ENCODE measurements around the gene BEST1.
A peak's percentile ranks its signal among the peaks of the same experiment; 100 is the strongest.
"Not testable (repeated sequence)": the region's sequence is repeated elsewhere in the genome, so short reads cannot be mapped to it uniquely, and the experiment has no call there.

Gene BEST1

DNA sequence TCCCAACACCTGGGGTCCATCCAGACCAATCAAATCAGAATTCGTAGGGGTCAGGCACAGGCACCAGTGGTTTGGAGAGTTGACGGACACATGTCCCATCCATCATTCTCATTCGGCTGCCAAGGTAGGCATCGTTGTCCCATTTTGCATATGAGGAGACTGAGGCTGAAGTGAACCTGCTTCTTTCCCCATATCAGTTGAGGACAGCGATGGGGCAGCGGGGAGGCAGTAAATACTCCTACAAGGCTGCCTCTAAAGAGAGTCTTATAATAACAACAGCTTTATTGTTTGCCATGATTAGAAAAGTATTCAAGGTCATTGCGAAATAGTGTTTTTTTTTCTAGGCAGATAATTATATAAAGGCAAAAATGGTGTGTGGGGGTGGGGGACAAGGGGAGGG, 1.6 kb upstream of the BEST1 start:
- Histone ChIP-seq H3K56ac (ENCODE audit: low read length) (no peak overlapping the region), H4K8ac (ENCODE audit: low read depth, low read length) (no peak overlapping the region), H2BK15ac (replicated peaks; ENCODE audit: low read depth) (no peak overlapping the region), H3K4me1 (ENCODE audit: control insufficient read depth, low read depth, low read length) (peaks cover 1% of the 10 kb centered on the region), H2AK5ac (ENCODE audit: low read length) (no peak overlapping the region), H3K23ac (ENCODE audit: low read length) (no peak overlapping the region), H3K27me3 (ENCODE audit: insufficient read depth, low read length, poor library complexity) (no peaks in the 10 kb centered on the region), H3K4ac (ENCODE audit: low read depth, low read length) (no peak overlapping the region), H3K79me1 (ENCODE audit: low read length) (no peaks in the 10 kb centered on the region), H3K36me3 (ENCODE audit: control insufficient read depth, insufficient read depth, low read length) (no peaks in the 10 kb centered on the region), H3K9ac (ENCODE audit: low read length) (no peak overlapping the region), H3K18ac (ENCODE audit: low read length) (no peak overlapping the region), H3K27ac (ENCODE audit: low read depth, low read length) (no peak overlapping the region), H3K4me3 (ENCODE audit: low read length) (no peak overlapping the region), H3K79me2 (ENCODE audit: control insufficient read depth, insufficient read depth, low read length) (no peaks in the 10 kb centered on the region), H4K5ac (ENCODE audit: low read length) (no peak overlapping the region), H3K4me2 (ENCODE audit: low read length) (no peak overlapping the region), H2BK120ac (ENCODE audit: low read depth, low read length) (no peak overlapping the region), H2BK5ac (ENCODE audit: low read length) (no peak overlapping the region)
- DNase-seq, result no peak
- WGBS (ENCODE audit: extremely low coverage, insufficient coverage, low lambda C conversion rate), result no CpG with 5 or more reads among the region's 7 CpGs

DNA sequence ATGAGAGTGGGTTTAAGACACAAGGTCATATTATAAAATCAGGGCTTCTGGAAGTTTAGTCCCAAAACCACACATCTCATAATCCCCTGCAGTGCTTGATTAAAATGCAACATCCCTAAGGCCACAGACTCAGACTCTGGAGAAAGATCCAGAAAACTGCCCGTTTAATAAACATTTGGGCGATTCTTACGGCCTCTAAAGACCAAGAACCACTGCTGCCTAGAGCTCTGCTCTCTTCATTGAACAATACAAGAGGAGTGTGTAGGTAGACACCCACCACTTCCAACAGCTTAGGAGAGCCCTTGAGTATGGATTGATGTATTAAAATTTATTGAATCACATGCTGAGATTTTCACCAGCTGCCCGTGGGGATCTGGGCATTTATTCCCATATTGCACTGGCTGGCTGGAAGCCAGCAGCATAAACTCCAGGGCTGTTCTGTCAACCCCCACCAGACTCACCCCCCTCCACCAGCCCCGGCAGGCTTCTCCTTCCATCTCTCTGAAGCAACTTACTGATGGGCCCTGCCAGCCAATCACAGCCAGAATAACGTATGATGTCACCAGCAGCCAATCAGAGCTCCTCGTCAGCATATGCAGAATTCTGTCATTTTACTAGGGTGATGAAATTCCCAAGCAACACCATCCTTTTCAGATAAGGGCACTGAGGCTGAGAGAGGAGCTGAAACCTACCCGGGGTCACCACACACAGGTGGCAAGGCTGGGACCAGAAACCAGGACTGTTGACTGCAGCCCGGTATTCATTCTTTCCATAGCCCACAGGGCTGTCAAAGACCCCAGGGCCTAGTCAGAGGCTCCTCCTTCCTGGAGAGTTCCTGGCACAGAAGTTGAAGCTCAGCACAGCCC, 749 bp upstream of the BEST1 start:
- Histone ChIP-seq H3K36me3 (ENCODE audit: control insufficient read depth, insufficient read depth, low read length) (no peaks in the 10 kb centered on the region), H3K9ac (ENCODE audit: low read length) (peak overlapping the region; percentile 16), H3K4ac (ENCODE audit: low read depth, low read length) (peak overlapping the region; percentile 22), H3K27me3 (ENCODE audit: insufficient read depth, low read length, poor library complexity) (no peaks in the 10 kb centered on the region), H2AK5ac (ENCODE audit: low read length) (no peak overlapping the region), H3K79me1 (ENCODE audit: low read length) (no peaks in the 10 kb centered on the region), H3K79me2 (ENCODE audit: control insufficient read depth, insufficient read depth, low read length) (no peaks in the 10 kb centered on the region), H3K56ac (ENCODE audit: low read length) (peak overlapping the region; percentile 43), H3K27ac (ENCODE audit: low read depth, low read length) (peak overlapping the region; percentile 53), H4K8ac (ENCODE audit: low read depth, low read length) (no peak overlapping the region), H2BK120ac (ENCODE audit: low read depth, low read length) (no peak overlapping the region), H3K4me1 (ENCODE audit: control insufficient read depth, low read depth, low read length) (peaks cover 1% of the 10 kb centered on the region), H2BK15ac (replicated peaks; ENCODE audit: low read depth) (no peak overlapping the region), H3K4me3 (ENCODE audit: low read length) (no peak overlapping the region), H3K18ac (ENCODE audit: low read length) (peak overlapping the region; percentile 34), H3K4me2 (ENCODE audit: low read length) (no peak overlapping the region), H2BK5ac (ENCODE audit: low read length) (no peak overlapping the region), H4K5ac (ENCODE audit: low read length) (no peak overlapping the region), H3K23ac (ENCODE audit: low read length) (no peak overlapping the region)
- no CpG with 5 or more reads among the region's 9 CpGs for WGBS (ENCODE audit: extremely low coverage, insufficient coverage, low lambda C conversion rate)
- DNase-seq, result peak; percentile 98

DNA sequence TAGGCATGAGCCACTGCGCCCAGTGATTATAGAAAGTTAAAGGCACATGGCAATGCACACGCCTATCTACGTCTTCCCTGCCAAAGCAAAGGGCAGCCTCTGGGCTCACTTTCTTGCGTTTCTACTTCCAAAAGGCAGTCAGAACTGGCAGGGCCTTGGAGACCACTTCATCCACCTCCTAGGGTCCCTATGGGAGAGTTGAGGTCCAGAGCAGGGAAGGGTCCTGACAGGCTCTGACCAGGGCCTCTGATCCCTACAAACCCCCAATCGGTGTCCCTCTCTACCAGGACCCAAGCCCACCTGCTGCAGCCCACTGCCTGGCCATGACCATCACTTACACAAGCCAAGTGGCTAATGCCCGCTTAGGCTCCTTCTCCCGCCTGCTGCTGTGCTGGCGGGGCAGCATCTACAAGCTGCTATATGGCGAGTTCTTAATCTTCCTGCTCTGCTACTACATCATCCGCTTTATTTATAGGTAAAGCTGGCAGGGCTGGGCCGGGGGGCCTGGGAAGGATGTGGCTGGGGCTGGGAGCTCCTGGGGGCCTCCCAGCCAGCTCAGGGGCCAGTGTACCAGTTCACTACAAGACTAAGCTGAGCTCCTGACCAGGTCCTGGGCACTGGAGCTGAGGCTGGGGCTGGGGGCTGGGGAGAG, 1.5 kb downstream of the BEST1 start:
- DNase-seq, result no peak
- Histone ChIP-seq H3K4me2 (ENCODE audit: low read length) (no peak overlapping the region), H3K56ac (ENCODE audit: low read length) (peak overlapping the region; percentile 25), H3K36me3 (ENCODE audit: control insufficient read depth, insufficient read depth, low read length) (no peaks in the 10 kb centered on the region), H4K5ac (ENCODE audit: low read length) (no peak overlapping the region), H2AK5ac (ENCODE audit: low read length) (no peak overlapping the region), H3K27me3 (ENCODE audit: insufficient read depth, low read length, poor library complexity) (no peaks in the 10 kb centered on the region), H3K4me3 (ENCODE audit: low read length) (no peak overlapping the region), H4K8ac (ENCODE audit: low read depth, low read length) (no peak overlapping the region), H2BK120ac (ENCODE audit: low read depth, low read length) (no peak overlapping the region), H3K9ac (ENCODE audit: low read length) (no peak overlapping the region), H3K79me1 (ENCODE audit: low read length) (no peaks in the 10 kb centered on the region), H3K4ac (ENCODE audit: low read depth, low read length) (no peak overlapping the region), H3K23ac (ENCODE audit: low read length) (no peak overlapping the region), H3K18ac (ENCODE audit: low read length) (no peak overlapping the region), H3K79me2 (ENCODE audit: control insufficient read depth, insufficient read depth, low read length) (no peaks in the 10 kb centered on the region), H3K4me1 (ENCODE audit: control insufficient read depth, low read depth, low read length) (peaks cover 1% of the 10 kb centered on the region), H2BK15ac (replicated peaks; ENCODE audit: low read depth) (no peak overlapping the region), H2BK5ac (ENCODE audit: low read length) (no peak overlapping the region), H3K27ac (ENCODE audit: low read depth, low read length) (no peak overlapping the region)
- no CpG with 5 or more reads among the region's 11 CpGs for WGBS (ENCODE audit: extremely low coverage, insufficient coverage, low lambda C conversion rate)

DNA sequence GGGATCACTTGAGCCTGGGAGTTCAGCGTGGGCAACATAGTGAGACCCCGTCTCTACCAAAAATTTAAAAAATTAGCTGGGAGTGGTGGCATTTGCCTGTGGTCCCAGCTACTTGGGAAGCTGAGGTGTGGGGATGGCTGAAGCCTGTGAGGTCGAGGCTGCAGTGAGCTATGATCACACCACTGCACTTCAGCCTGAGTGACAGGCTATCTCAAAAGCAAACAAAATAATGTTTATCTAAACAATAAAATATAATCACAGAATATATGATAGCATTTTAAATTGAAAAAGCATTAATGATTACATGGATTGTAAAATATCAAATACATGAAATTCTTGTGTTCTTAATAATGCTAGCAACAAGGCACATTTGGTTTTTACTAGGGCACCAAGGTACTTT, 2.7 kb downstream of the BEST1 start:
- Histone ChIP-seq H2BK15ac (replicated peaks; ENCODE audit: low read depth) (no peak overlapping the region), H3K27me3 (ENCODE audit: insufficient read depth, low read length, poor library complexity) (no peaks in the 10 kb centered on the region), H3K56ac (ENCODE audit: low read length) (no peak overlapping the region), H3K4me1 (ENCODE audit: control insufficient read depth, low read depth, low read length) (peaks cover 1% of the 10 kb centered on the region), H3K9ac (ENCODE audit: low read length) (no peak overlapping the region), H2BK120ac (ENCODE audit: low read depth, low read length) (no peak overlapping the region), H2AK5ac (ENCODE audit: low read length) (no peak overlapping the region), H3K18ac (ENCODE audit: low read length) (no peak overlapping the region), H3K4me2 (ENCODE audit: low read length) (no peak overlapping the region), H3K4me3 (ENCODE audit: low read length) (no peak overlapping the region), H3K79me2 (ENCODE audit: control insufficient read depth, insufficient read depth, low read length) (no peaks in the 10 kb centered on the region), H3K27ac (ENCODE audit: low read depth, low read length) (no peak overlapping the region), H3K36me3 (ENCODE audit: control insufficient read depth, insufficient read depth, low read length) (no peaks in the 10 kb centered on the region), H2BK5ac (ENCODE audit: low read length) (no peak overlapping the region), H4K8ac (ENCODE audit: low read depth, low read length) (no peak overlapping the region), H3K4ac (ENCODE audit: low read depth, low read length) (no peak overlapping the region), H3K23ac (ENCODE audit: low read length) (no peak overlapping the region), H3K79me1 (ENCODE audit: low read length) (no peaks in the 10 kb centered on the region), H4K5ac (ENCODE audit: low read length) (no peak overlapping the region)
- no CpG with 5 or more reads among the region's 3 CpGs for WGBS (ENCODE audit: extremely low coverage, insufficient coverage, low lambda C conversion rate)
- DNase-seq, result no peak

DNA sequence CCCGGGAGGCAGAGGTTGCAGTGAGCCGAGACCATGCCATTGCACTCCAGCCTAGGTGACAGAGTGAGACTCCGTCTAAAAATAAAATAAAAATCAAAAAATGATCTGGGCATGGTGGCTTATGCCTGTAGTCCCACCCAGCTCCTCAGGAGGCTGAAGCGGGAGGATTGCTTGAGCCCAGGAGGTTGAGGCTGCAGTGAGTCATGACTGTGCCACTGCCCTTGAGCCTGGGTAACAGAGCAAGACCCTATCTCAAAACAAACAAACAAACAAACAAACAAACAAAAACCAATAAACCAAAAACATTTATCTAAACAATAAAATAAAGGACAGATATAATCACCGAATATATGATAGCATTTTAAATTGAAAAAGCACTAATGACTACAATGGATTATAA, 3.5 kb downstream of the BEST1 start:
- H3K4ac ChIP-seq (ENCODE audit: low read depth, low read length); H3K18ac ChIP-seq (ENCODE audit: low read length); H2BK5ac ChIP-seq (ENCODE audit: low read length); H3K4me1 ChIP-seq (ENCODE audit: control insufficient read depth, low read depth, low read length); H4K5ac ChIP-seq (ENCODE audit: low read length); H3K27me3 ChIP-seq (ENCODE audit: insufficient read depth, low read length, poor library complexity); H2BK120ac ChIP-seq (ENCODE audit: low read depth, low read length); H3K23ac ChIP-seq (ENCODE audit: low read length); DNase-seq; H3K9ac ChIP-seq (ENCODE audit: low read length); H3K27ac ChIP-seq (ENCODE audit: low read depth, low read length); H3K79me1 ChIP-seq (ENCODE audit: low read length); H3K36me3 ChIP-seq (ENCODE audit: control insufficient read depth, insufficient read depth, low read length); H4K8ac ChIP-seq (ENCODE audit: low read depth, low read length); H3K4me2 ChIP-seq (ENCODE audit: low read length); H3K56ac ChIP-seq (ENCODE audit: low read length); H2AK5ac ChIP-seq (ENCODE audit: low read length); H3K79me2 ChIP-seq (ENCODE audit: control insufficient read depth, insufficient read depth, low read length); H2BK15ac ChIP-seq (replicated peaks; ENCODE audit: low read depth); H3K4me3 ChIP-seq (ENCODE audit: low read length): not testable (repeated sequence)
- 100% methylated on average over 1 of the region's 5 CpGs for WGBS (ENCODE audit: extremely low coverage, insufficient coverage, low lambda C conversion rate)
